DOHH2 (cell line): ENCODE results near the gene CHD5.

Experiments used
- EZH2phosphoT487 ChIP-seq: fragments of 200-600 bp; sonication (generic); IDR thresholded peaks from 2 replicates; pipeline ENCODE4 v1.6.1; 2017; ENCODE audit warnings: borderline replicate concordance, mild to moderate bottlenecking, antibody characterized with exemption, low read length, moderate library complexity, mixed read lengths
- TF ChIP-seq, protein P1 (sequence below): fragments of 200-600 bp; sonication (generic); IDR thresholded peaks from one replicate; pipeline ENCODE4 v1.5.1; 2014; ENCODE audit warnings: antibody characterized with exemption, mild to moderate bottlenecking, low read depth, low read length; ENCODE audit not compliant: poor library complexity, severe bottlenecking

- TF ChIP-seq, protein P1, sequence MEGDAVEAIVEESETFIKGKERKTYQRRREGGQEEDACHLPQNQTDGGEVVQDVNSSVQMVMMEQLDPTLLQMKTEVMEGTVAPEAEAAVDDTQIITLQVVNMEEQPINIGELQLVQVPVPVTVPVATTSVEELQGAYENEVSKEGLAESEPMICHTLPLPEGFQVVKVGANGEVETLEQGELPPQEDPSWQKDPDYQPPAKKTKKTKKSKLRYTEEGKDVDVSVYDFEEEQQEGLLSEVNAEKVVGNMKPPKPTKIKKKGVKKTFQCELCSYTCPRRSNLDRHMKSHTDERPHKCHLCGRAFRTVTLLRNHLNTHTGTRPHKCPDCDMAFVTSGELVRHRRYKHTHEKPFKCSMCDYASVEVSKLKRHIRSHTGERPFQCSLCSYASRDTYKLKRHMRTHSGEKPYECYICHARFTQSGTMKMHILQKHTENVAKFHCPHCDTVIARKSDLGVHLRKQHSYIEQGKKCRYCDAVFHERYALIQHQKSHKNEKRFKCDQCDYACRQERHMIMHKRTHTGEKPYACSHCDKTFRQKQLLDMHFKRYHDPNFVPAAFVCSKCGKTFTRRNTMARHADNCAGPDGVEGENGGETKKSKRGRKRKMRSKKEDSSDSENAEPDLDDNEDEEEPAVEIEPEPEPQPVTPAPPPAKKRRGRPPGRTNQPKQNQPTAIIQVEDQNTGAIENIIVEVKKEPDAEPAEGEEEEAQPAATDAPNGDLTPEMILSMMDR: no peak
- no peak for TF ChIP-seq EZH2phosphoT487
These were observed 27.2 kb downstream of the CHD5 start for GRCh38 chr1:6152882-6153281.
